Body of pancreas (tissue), 4 donors: ENCODE results near the gene THAP12.

Source experiments
- CTCF ChIP-seq, 7 experiments: fragments of 450-650 bp in 4 of 7; fragments of 200-600 bp in 3 of 7; sonication (generic) in 3 of 7; IDR thresholded peaks; one replicate each; pipeline ENCODE4 v1.5.1; 2016 to 2019; ENCODE audit warnings: antibody characterized with exemption in 7 of 7
- POLR2A ChIP-seq, 3 donors: fragments of 450-650 bp; IDR thresholded peaks; one replicate each; pipeline ENCODE4 v1.6.1; 2016; ENCODE audit warnings: antibody characterized with exemption in 3 of 3, mild to moderate bottlenecking in 2 of 3

GRCh38 chr11:76329084-76329648 lies 51.8 kb downstream of the THAP12 start:
- no peak for TF ChIP-seq CTCF (IDR thresholded peaks at IDR 0.05)
- no peak for TF ChIP-seq POLR2A (IDR thresholded peaks at IDR 0.05)
